Measurements from ENCODE around the gene GPRC5C.
A peak's percentile ranks its signal among the peaks of the same experiment; 100 is the strongest.

Gene GPRC5C, protein sequence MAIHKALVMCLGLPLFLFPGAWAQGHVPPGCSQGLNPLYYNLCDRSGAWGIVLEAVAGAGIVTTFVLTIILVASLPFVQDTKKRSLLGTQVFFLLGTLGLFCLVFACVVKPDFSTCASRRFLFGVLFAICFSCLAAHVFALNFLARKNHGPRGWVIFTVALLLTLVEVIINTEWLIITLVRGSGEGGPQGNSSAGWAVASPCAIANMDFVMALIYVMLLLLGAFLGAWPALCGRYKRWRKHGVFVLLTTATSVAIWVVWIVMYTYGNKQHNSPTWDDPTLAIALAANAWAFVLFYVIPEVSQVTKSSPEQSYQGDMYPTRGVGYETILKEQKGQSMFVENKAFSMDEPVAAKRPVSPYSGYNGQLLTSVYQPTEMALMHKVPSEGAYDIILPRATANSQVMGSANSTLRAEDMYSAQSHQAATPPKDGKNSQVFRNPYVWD

DNA sequence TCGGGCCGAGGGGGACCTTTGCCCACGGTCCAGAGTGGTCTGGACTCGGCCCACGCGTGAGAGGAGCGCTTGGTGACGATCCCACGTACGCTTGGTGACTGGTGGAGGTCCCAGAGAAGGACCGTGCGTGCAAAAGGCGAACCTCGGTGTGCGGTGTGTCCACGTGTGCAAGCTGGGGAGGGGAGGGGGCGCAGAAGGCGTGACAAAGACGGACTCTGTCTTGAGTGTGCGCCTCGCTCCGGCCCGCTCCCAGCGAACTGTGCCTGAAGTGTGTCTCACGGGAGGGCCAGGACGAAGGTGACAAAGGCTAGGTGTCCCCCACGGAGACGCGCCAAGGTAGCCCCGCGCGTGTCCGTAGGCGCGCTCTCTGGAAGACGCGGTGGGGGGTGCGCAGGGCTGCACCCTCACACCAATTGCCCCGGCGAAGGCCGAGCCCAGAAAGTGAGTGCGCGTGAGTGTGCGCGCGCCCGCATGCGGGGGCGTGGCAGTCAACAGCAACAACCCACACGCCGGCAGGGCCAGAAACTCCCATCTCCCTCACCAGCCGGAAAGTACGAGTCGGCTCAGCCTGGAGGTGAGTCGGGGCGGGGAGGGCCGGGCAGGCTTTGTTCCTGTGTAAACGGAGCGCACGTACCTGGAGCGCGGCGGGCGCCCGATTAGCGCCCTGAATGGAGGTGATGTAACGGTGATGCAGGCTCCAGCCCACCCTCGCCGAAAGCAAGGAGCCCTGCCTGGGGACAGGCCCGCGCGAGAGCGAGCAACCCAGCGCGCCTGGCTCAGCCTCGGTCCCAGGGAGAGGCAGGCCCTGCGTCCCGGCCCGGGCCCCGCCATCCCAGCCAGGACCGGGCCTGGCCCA is at the start of gene GPRC5C:
Gene GPRC5C, plus strand, starts transcription at position 521 of the 856 bp plus-strand sequence. CDS start 7,689 bp downstream, outside the sequence.
- peak within 1 kb of the TSS; percentile 98 for H3K27ac ChIP-seq (ENCODE audit: extremely low read depth, low read depth, low read length)
- H3K4me3 ChIP-seq (ENCODE audit: low read depth, low read length): peak within 1 kb of the TSS; percentile 59
- ChIA-PET POLR2A (interaction anchor here (1.6 kb wide), 1 partner anchor 14 kb away, joined by 5 read pairs; no protein-coding TSS in a partner anchor), CTCF (no interaction called here)
- H3K36me3 ChIP-seq (ENCODE audit: control insufficient read depth in 2 of 2, insufficient read depth in 1 of 2, low read length in 2 of 2): no peaks in the 10 kb centered on the region
- no peaks in the 10 kb centered on the region for H3K9me3 ChIP-seq (ENCODE audit: control insufficient read depth, insufficient read depth, low read depth, low read length)
- H3K4me1 ChIP-seq (ENCODE audit: control insufficient read depth, insufficient read depth, low read length): peaks cover 15% of the 10 kb centered on the region
- TF ChIP-seq ZNF266 (tag by site-specific recombination; IDR thresholded peaks at IDR 0.05; ENCODE audit: low read depth): no peak
- TF ChIP-seq ZNF561 (tag by site-specific recombination; IDR thresholded peaks at IDR 0.05; ENCODE audit: borderline replicate concordance): 0 out of 2 replicates have a peak, but pooled peaks have one; percentile 66
- no peak for TF ChIP-seq ZNF404 (tag by site-specific recombination; IDR thresholded peaks at IDR 0.05)
- peak; percentile 81 for TF ChIP-seq EGR2 (tag by site-specific recombination; IDR thresholded peaks at IDR 0.05; ENCODE audit: low read depth)
- TF ChIP-seq, protein P1, sequence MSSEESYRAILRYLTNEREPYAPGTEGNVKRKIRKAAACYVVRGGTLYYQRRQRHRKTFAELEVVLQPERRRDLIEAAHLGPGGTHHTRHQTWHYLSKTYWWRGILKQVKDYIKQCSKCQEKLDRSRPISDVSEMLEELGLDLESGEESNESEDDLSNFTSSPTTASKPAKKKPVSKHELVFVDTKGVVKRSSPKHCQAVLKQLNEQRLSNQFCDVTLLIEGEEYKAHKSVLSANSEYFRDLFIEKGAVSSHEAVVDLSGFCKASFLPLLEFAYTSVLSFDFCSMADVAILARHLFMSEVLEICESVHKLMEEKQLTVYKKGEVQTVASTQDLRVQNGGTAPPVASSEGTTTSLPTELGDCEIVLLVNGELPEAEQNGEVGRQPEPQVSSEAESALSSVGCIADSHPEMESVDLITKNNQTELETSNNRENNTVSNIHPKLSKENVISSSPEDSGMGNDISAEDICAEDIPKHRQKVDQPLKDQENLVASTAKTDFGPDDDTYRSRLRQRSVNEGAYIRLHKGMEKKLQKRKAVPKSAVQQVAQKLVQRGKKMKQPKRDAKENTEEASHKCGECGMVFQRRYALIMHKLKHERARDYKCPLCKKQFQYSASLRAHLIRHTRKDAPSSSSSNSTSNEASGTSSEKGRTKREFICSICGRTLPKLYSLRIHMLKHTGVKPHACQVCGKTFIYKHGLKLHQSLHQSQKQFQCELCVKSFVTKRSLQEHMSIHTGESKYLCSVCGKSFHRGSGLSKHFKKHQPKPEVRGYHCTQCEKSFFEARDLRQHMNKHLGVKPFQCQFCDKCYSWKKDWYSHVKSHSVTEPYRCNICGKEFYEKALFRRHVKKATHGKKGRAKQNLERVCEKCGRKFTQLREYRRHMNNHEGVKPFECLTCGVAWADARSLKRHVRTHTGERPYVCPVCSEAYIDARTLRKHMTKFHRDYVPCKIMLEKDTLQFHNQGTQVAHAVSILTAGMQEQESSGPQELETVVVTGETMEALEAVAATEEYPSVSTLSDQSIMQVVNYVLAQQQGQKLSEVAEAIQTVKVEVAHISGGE (tag by site-specific recombination; conservative IDR thresholded peaks at IDR 0.05; ENCODE audit: low read depth): no peak
- TF ChIP-seq ZNF426 (tag by site-specific recombination; IDR thresholded peaks at IDR 0.05): no peak
- no peak for TF ChIP-seq ZNF585B (tag by site-specific recombination; IDR thresholded peaks at IDR 0.05)
- TF ChIP-seq ZNF391 (tag by site-specific recombination; IDR thresholded peaks at IDR 0.05; ENCODE audit: borderline replicate concordance, low read depth): peak; percentile 54; the same call in 1 of the 2 replicates
- no peak for TF ChIP-seq ZNF529 (tag by site-specific recombination; IDR thresholded peaks at IDR 0.05; ENCODE audit: insufficient replicate concordance)
- no peak for TF ChIP-seq TCF7L2 (IDR thresholded peaks at IDR 0.05; ENCODE audit: borderline replicate concordance, low read depth, low read length)
- TF ChIP-seq, protein P2, sequence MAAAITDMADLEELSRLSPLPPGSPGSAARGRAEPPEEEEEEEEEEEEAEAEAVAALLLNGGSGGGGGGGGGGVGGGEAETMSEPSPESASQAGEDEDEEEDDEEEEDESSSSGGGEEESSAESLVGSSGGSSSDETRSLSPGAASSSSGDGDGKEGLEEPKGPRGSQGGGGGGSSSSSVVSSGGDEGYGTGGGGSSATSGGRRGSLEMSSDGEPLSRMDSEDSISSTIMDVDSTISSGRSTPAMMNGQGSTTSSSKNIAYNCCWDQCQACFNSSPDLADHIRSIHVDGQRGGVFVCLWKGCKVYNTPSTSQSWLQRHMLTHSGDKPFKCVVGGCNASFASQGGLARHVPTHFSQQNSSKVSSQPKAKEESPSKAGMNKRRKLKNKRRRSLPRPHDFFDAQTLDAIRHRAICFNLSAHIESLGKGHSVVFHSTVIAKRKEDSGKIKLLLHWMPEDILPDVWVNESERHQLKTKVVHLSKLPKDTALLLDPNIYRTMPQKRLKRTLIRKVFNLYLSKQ (tag by site-specific recombination; IDR thresholded peaks at IDR 0.05; ENCODE audit: borderline replicate concordance): no peak
- peak; percentile 75; the same call in 1 of the 2 replicates for TF ChIP-seq ZNF76 (tag by site-specific recombination; IDR thresholded peaks at IDR 0.05; ENCODE audit: borderline replicate concordance, low read depth)
- TF ChIP-seq ZNF701 (tag by site-specific recombination; IDR thresholded peaks at IDR 0.05): no peak
- TF ChIP-seq, protein P3, sequence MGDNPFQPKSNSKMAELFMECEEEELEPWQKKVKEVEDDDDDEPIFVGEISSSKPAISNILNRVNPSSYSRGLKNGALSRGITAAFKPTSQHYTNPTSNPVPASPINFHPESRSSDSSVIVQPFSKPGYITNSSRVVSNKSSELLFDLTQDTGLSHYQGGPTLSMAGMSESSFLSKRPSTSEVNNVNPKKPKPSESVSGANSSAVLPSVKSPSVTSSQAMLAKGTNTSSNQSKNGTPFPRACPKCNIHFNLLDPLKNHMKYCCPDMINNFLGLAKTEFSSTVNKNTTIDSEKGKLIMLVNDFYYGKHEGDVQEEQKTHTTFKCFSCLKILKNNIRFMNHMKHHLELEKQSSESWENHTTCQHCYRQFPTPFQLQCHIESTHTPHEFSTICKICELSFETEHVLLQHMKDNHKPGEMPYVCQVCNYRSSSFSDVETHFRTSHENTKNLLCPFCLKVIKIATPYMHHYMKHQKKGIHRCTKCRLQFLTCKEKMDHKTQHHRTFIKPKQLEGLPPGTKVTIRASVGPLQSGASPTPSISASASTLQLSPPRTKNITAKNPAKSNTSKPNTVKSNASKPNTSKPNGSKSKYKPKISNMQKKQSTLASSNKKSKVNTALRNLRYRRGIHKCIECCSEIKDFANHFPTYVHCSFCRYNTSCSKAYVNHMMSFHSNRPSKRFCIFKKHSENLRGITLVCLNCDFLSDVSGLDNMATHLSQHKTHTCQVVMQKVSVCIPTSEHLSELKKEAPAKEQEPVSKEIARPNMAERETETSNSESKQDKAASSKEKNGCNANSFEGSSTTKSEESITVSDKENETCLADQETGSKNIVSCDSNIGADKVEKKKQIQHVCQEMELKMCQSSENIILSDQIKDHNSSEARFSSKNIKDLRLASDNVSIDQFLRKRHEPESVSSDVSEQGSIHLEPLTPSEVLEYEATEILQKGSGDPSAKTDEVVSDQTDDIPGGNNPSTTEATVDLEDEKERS (tag by site-specific recombination; IDR thresholded peaks at IDR 0.05): no peak
- no peak for TF ChIP-seq TRIM28 (IDR thresholded peaks at IDR 0.05; ENCODE audit: borderline replicate concordance, low read length)
- TF ChIP-seq ZNF423 (tag by site-specific recombination; IDR thresholded peaks at IDR 0.05): no peak
- TF ChIP-seq ZNF157 (tag by site-specific recombination; IDR thresholded peaks at IDR 0.05): no peak
- TF ChIP-seq ZIC2 (tag by site-specific recombination; IDR thresholded peaks at IDR 0.05): no peak; the same call in 1 of the 2 replicates
- TF ChIP-seq ZNF48 (tag by site-specific recombination; IDR thresholded peaks at IDR 0.05): no peak
- TF ChIP-seq, protein P4, sequence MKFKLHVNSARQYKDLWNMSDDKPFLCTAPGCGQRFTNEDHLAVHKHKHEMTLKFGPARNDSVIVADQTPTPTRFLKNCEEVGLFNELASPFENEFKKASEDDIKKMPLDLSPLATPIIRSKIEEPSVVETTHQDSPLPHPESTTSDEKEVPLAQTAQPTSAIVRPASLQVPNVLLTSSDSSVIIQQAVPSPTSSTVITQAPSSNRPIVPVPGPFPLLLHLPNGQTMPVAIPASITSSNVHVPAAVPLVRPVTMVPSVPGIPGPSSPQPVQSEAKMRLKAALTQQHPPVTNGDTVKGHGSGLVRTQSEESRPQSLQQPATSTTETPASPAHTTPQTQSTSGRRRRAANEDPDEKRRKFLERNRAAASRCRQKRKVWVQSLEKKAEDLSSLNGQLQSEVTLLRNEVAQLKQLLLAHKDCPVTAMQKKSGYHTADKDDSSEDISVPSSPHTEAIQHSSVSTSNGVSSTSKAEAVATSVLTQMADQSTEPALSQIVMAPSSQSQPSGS (tag by site-specific recombination; IDR thresholded peaks at IDR 0.05; ENCODE audit: low read depth): no peak
- no peak for TF ChIP-seq ZNF558 (tag by site-specific recombination; IDR thresholded peaks at IDR 0.05)
- TF ChIP-seq ZBTB1 (tag by site-specific recombination; IDR thresholded peaks at IDR 0.05): no peak
- TF ChIP-seq WT1 (tag by site-specific recombination; IDR thresholded peaks at IDR 0.05): peak; percentile 79
- TF ChIP-seq ZNF596 (tag by site-specific recombination; IDR thresholded peaks at IDR 0.05): no peak
- peak; percentile 50 for TF ChIP-seq ZNF10 (tag by site-specific recombination; IDR thresholded peaks at IDR 0.05)
- 0 out of 2 replicates have a peak, but pooled peaks have one; percentile 14 for TF ChIP-seq KLF7 (tag by site-specific recombination; IDR thresholded peaks at IDR 0.05; ENCODE audit: borderline replicate concordance)
